ENCODE measurements around the gene METAP2.

GRCh38 chr12:95541436-95541835 lies 67.5 kb downstream of the METAP2 start:
- TF ChIP-seq, protein P1, sequence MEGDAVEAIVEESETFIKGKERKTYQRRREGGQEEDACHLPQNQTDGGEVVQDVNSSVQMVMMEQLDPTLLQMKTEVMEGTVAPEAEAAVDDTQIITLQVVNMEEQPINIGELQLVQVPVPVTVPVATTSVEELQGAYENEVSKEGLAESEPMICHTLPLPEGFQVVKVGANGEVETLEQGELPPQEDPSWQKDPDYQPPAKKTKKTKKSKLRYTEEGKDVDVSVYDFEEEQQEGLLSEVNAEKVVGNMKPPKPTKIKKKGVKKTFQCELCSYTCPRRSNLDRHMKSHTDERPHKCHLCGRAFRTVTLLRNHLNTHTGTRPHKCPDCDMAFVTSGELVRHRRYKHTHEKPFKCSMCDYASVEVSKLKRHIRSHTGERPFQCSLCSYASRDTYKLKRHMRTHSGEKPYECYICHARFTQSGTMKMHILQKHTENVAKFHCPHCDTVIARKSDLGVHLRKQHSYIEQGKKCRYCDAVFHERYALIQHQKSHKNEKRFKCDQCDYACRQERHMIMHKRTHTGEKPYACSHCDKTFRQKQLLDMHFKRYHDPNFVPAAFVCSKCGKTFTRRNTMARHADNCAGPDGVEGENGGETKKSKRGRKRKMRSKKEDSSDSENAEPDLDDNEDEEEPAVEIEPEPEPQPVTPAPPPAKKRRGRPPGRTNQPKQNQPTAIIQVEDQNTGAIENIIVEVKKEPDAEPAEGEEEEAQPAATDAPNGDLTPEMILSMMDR (IDR thresholded peaks at IDR 0.05; ENCODE audit: low read depth, low read length, poor library complexity, severe bottlenecking), result no peak
- no peak for TF ChIP-seq EZH2phosphoT487 (IDR thresholded peaks at IDR 0.05; ENCODE audit: borderline replicate concordance, low read length)

Measured in DOHH2 (cell line).